ENCODE results near the gene CYP24A1.

Gene CYP24A1

DNA sequence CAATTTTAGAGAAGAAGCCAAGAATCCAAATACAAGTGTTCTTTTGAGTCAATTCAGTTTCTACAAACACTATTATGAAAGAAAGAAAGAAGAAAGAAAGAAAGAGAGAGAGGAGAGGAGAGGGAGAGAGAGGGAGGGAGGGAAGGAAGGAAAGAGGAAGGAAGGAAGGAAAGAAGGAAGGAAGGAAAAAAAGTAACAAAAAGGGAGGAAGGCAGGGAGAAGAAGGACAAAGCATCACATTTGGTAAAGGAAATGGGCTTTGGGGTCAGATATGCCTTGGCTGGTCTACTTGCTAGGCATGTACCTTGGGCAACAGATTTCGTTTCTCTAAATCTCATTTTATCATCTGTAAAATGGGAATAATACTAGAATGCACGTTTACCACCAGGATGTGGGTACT lies 54.0 kb downstream of the CYP24A1 start:
- H2BK15ac ChIP-seq (ENCODE audit: low read length), result no peak overlapping the region
- H2BK12ac ChIP-seq (ENCODE audit: low read length), result no peak overlapping the region
- no peaks in the 10 kb centered on the region for H3K36me3 ChIP-seq (replicated peaks in 1 of 2; ENCODE audit: control insufficient read depth in 2 of 2, insufficient read depth in 2 of 2, low read length in 2 of 2)
- H3K9me3 ChIP-seq (replicated peaks in 1 of 2; ENCODE audit: control insufficient read depth in 2 of 2, insufficient read depth in 1 of 2, low read depth in 1 of 2, low read length in 2 of 2), result no peaks in the 10 kb centered on the region
- H3K27me3 ChIP-seq (ENCODE audit: control insufficient read depth in 3 of 3, insufficient read depth in 3 of 3, low read depth in 1 of 3, low read length in 3 of 3), result peaks cover 0 to 10% (median 0%) of the 10 kb centered on the region in 3 experiments
- H3K4me1 ChIP-seq (ENCODE audit: control insufficient read depth in 2 of 2, insufficient read depth in 1 of 2, low read depth in 1 of 2, low read length in 2 of 2), result no peaks in the 10 kb centered on the region
- WGBS, 2 donors (ENCODE audit: extremely low coverage in 2 of 2, insufficient read length in 2 of 2, insufficient replicate concordance in 1 of 2), result no CpG with 5 or more reads among the region's 2 CpGs
- no peak overlapping the region for H2BK5ac ChIP-seq (ENCODE audit: low read length)
- no peak overlapping the region for H3K4me2 ChIP-seq (ENCODE audit: insufficient read depth, low read length, poor library complexity, severe bottlenecking)
- H3K27ac ChIP-seq (replicated peaks; ENCODE audit: low read length), result no peak overlapping the region
- no peak overlapping the region for H4K8ac ChIP-seq (ENCODE audit: low read depth, low read length)
- H3K18ac ChIP-seq (ENCODE audit: low read length), result no peak overlapping the region
- no peaks in the 10 kb centered on the region for H3K79me1 ChIP-seq (ENCODE audit: low read depth, low read length)
- no peak overlapping the region for H3K14ac ChIP-seq (ENCODE audit: low read length)
- H3K4ac ChIP-seq (ENCODE audit: low read length), result no peak overlapping the region
- H2BK120ac ChIP-seq (ENCODE audit: low read depth, low read length), result no peak overlapping the region
- no peak overlapping the region for H3K23ac ChIP-seq (ENCODE audit: low read depth, low read length, poor library complexity)
- no peak overlapping the region for H2AFZ ChIP-seq (ENCODE audit: low read length)
- no peak overlapping the region for H4K91ac ChIP-seq (ENCODE audit: low read depth, low read length, poor library complexity)
- DNase-seq (ENCODE audit: low spot score), result no peak
- H3K4me3 ChIP-seq (ENCODE audit: low read length in 2 of 2), result no peak overlapping the region
- no peak overlapping the region for H2AK5ac ChIP-seq (ENCODE audit: low read depth, low read length)
- H3K9ac ChIP-seq (ENCODE audit: low read depth, low read length, poor library complexity), result no peak overlapping the region

DNA sequence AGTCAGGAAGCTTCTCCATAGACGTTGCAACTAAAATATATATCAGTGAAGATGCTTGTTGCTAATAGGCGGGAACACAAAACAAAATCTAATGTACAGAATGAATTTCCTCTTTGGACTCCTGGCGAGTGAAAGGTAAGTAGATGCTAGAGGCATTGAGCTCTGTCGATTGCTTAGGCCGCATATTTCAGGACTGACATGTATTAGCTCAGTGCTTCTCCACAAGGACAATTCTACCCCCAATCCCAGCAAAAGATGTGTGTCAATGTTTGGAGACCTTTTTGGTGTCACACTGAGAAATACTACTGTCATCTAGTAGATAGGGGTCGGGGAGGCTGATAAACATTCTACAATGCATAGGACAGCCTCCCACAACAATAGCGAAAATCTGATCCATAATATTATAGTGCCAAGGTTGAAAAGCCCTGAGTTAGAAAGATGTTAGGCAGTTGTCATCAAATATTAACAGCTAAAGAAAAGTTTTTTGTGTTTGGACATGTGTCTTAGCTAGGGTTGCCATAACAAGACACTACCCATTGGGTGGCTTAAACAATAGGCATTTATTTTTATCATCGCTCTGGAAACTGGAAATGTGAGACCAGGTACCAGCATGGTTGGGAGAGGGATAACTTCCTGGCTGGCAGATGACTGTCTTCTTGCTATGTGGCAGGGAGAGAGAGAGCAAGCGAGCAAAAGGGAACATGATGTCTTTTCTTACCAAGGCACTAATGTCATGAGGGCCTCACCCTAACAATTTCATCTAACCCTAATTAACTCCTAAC lies 55.4 kb downstream of the CYP24A1 start:
- no peak overlapping the region for H3K4me3 ChIP-seq (ENCODE audit: low read length in 2 of 2)
- H2AK5ac ChIP-seq (ENCODE audit: low read depth, low read length), result no peak overlapping the region
- no peak overlapping the region for H3K14ac ChIP-seq (ENCODE audit: low read length)
- no peak overlapping the region for H2BK15ac ChIP-seq (ENCODE audit: low read length)
- no peak overlapping the region for H2BK120ac ChIP-seq (ENCODE audit: low read depth, low read length)
- no peak overlapping the region for H3K9ac ChIP-seq (ENCODE audit: low read depth, low read length, poor library complexity)
- H3K27me3 ChIP-seq (ENCODE audit: control insufficient read depth in 3 of 3, insufficient read depth in 3 of 3, low read depth in 1 of 3, low read length in 3 of 3), result peaks cover 0 to 12% (median 0%) of the 10 kb centered on the region in 3 experiments
- no peak overlapping the region for H3K23ac ChIP-seq (ENCODE audit: low read depth, low read length, poor library complexity)
- no peak overlapping the region for H4K91ac ChIP-seq (ENCODE audit: low read depth, low read length, poor library complexity)
- H3K79me1 ChIP-seq (ENCODE audit: low read depth, low read length), result no peaks in the 10 kb centered on the region
- H2BK12ac ChIP-seq (ENCODE audit: low read length), result no peak overlapping the region
- no peaks in the 10 kb centered on the region for H3K9me3 ChIP-seq (replicated peaks in 1 of 2; ENCODE audit: control insufficient read depth in 2 of 2, insufficient read depth in 1 of 2, low read depth in 1 of 2, low read length in 2 of 2)
- H4K8ac ChIP-seq (ENCODE audit: low read depth, low read length), result no peak overlapping the region
- no peak overlapping the region for H2BK5ac ChIP-seq (ENCODE audit: low read length)
- no peak overlapping the region for H3K18ac ChIP-seq (ENCODE audit: low read length)
- WGBS, 2 donors (ENCODE audit: extremely low coverage in 2 of 2, insufficient read length in 2 of 2, insufficient replicate concordance in 1 of 2), result no CpG with 5 or more reads among the region's 9 CpGs
- no peaks in the 10 kb centered on the region for H3K4me1 ChIP-seq (ENCODE audit: control insufficient read depth in 2 of 2, insufficient read depth in 1 of 2, low read depth in 1 of 2, low read length in 2 of 2)
- DNase-seq (ENCODE audit: low spot score), result no peak
- no peak overlapping the region for H3K27ac ChIP-seq (replicated peaks; ENCODE audit: low read length)
- H3K36me3 ChIP-seq (replicated peaks in 1 of 2; ENCODE audit: control insufficient read depth in 2 of 2, insufficient read depth in 2 of 2, low read length in 2 of 2), result no peaks in the 10 kb centered on the region
- no peak overlapping the region for H2AFZ ChIP-seq (ENCODE audit: low read length)
- H3K4me2 ChIP-seq (ENCODE audit: insufficient read depth, low read length, poor library complexity, severe bottlenecking), result no peak overlapping the region
- H3K4ac ChIP-seq (ENCODE audit: low read length), result no peak overlapping the region

DNA sequence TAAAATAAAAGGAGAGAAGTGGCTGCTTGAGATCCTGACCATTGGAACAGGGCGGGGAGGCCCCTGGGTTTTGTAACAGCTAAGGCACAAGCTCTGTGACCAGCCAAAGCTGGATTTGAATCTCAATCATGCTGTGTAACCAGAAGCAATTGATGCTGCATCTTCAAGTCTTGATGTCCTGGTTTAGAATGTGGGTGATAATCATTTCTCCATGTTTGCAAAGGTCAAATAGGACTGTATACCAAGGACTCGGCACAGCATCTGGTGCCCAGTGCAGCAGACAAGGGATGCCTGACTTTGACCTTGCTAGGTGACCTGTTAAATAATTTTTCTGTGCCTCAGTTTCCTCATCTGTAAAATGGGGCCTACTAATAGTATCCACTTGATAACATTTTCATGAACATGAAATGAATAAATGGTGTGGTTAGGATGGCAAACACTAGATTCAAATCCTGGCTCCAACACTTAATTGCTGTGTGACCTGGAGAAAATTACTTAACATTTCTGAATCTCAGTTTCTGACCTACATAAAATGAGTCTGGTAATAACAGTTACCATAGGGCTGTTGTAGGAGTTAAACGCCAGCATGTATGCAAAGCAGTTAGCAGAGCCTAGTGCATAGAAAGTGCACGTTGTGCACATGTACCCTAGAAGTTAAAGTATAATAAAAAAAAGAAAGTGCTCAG lies 57.1 kb downstream of the CYP24A1 start:
- no peak overlapping the region for H3K4me3 ChIP-seq (ENCODE audit: low read length in 2 of 2)
- no peak overlapping the region for H2AK5ac ChIP-seq (ENCODE audit: low read depth, low read length)
- no peak overlapping the region for H4K91ac ChIP-seq (ENCODE audit: low read depth, low read length, poor library complexity)
- no peak overlapping the region for H3K23ac ChIP-seq (ENCODE audit: low read depth, low read length, poor library complexity)
- no peak for DNase-seq (ENCODE audit: low spot score)
- no peak overlapping the region for H3K27ac ChIP-seq (replicated peaks; ENCODE audit: low read length)
- no peak overlapping the region for H2BK120ac ChIP-seq (ENCODE audit: low read depth, low read length)
- peaks cover 0 to 14% (median 0%) of the 10 kb centered on the region in 3 experiments for H3K27me3 ChIP-seq (ENCODE audit: control insufficient read depth in 3 of 3, insufficient read depth in 3 of 3, low read depth in 1 of 3, low read length in 3 of 3)
- no peak overlapping the region for H2BK15ac ChIP-seq (ENCODE audit: low read length)
- H3K9ac ChIP-seq (ENCODE audit: low read depth, low read length, poor library complexity), result no peak overlapping the region
- H3K9me3 ChIP-seq (replicated peaks in 1 of 2; ENCODE audit: control insufficient read depth in 2 of 2, insufficient read depth in 1 of 2, low read depth in 1 of 2, low read length in 2 of 2), result no peaks in the 10 kb centered on the region
- no peak overlapping the region for H4K8ac ChIP-seq (ENCODE audit: low read depth, low read length)
- no peak overlapping the region for H2BK5ac ChIP-seq (ENCODE audit: low read length)
- H3K79me1 ChIP-seq (ENCODE audit: low read depth, low read length), result no peaks in the 10 kb centered on the region
- no peaks in the 10 kb centered on the region for H3K4me1 ChIP-seq (ENCODE audit: control insufficient read depth in 2 of 2, insufficient read depth in 1 of 2, low read depth in 1 of 2, low read length in 2 of 2)
- H3K14ac ChIP-seq (ENCODE audit: low read length), result no peak overlapping the region
- no peak overlapping the region for H3K4me2 ChIP-seq (ENCODE audit: insufficient read depth, low read length, poor library complexity, severe bottlenecking)
- WGBS, 2 donors (ENCODE audit: extremely low coverage in 2 of 2, insufficient read length in 2 of 2, insufficient replicate concordance in 1 of 2), result no CpG with 5 or more reads among the region's 4 CpGs
- no peak overlapping the region for H3K18ac ChIP-seq (ENCODE audit: low read length)
- no peak overlapping the region for H2BK12ac ChIP-seq (ENCODE audit: low read length)
- H3K4ac ChIP-seq (ENCODE audit: low read length), result no peak overlapping the region
- no peak overlapping the region for H2AFZ ChIP-seq (ENCODE audit: low read length)
- no peaks in the 10 kb centered on the region for H3K36me3 ChIP-seq (replicated peaks in 1 of 2; ENCODE audit: control insufficient read depth in 2 of 2, insufficient read depth in 2 of 2, low read length in 2 of 2)

DNA sequence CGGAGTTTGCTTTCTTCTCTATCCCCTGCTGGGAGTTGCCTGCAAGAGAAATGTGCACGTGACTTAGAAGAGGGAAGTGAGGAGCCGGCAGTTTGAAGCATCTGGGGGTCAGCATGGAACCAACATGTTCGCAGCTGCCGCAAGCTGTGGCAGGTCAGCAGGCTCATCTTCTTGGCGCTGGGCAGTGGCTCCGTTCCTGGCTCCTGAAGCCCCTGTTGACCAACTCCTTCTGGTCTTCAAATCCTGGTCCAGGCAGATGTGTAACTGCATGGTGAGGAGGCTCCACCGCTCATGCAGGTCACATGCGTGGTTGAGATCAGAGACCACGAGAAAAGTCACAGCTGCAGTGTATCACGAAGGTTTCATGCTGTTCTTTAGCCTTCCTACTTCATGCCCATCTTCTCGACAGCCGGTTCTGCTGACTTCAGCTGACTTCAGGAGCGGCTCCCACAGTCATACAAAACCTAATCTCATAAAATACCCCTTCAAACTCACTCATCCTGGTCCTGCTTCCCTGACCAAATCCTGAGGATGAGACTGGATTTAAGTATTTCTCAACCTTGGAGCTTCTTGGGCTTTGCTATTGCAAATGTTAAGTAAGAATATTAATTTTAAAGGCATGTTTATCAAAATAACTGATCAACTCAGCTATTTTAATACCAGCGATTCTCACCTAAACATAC lies 58.5 kb downstream of the CYP24A1 start:
- Histone ChIP-seq H3K9me3 (replicated peaks in 1 of 2; ENCODE audit: control insufficient read depth in 2 of 2, insufficient read depth in 1 of 2, low read depth in 1 of 2, low read length in 2 of 2) (no peaks in the 10 kb centered on the region), H3K27ac (replicated peaks; ENCODE audit: low read length) (no peak overlapping the region), H2BK120ac (ENCODE audit: low read depth, low read length) (no peak overlapping the region), H2AK5ac (ENCODE audit: low read depth, low read length) (no peak overlapping the region), H3K4me1 (ENCODE audit: control insufficient read depth in 2 of 2, insufficient read depth in 1 of 2, low read depth in 1 of 2, low read length in 2 of 2) (no peaks in the 10 kb centered on the region), H3K9ac (ENCODE audit: low read depth, low read length, poor library complexity) (no peak overlapping the region), H2BK15ac (ENCODE audit: low read length) (no peak overlapping the region), H4K8ac (ENCODE audit: low read depth, low read length) (no peak overlapping the region), H3K36me3 (replicated peaks in 1 of 2; ENCODE audit: control insufficient read depth in 2 of 2, insufficient read depth in 2 of 2, low read length in 2 of 2) (no peaks in the 10 kb centered on the region), H3K79me1 (ENCODE audit: low read depth, low read length) (no peaks in the 10 kb centered on the region), H3K4me3 (ENCODE audit: low read length in 2 of 2) (no peak overlapping the region), H2BK5ac (ENCODE audit: low read length) (peak overlapping the region; percentile 2), H3K23ac (ENCODE audit: low read depth, low read length, poor library complexity) (no peak overlapping the region), H4K91ac (ENCODE audit: low read depth, low read length, poor library complexity) (no peak overlapping the region), H3K27me3 (ENCODE audit: control insufficient read depth in 3 of 3, insufficient read depth in 3 of 3, low read depth in 1 of 3, low read length in 3 of 3) (peaks cover 0 to 14% (median 0%) of the 10 kb centered on the region in 3 experiments), H2BK12ac (ENCODE audit: low read length) (no peak overlapping the region), H3K14ac (ENCODE audit: low read length) (no peak overlapping the region), H2AFZ (ENCODE audit: low read length) (no peak overlapping the region), H3K18ac (ENCODE audit: low read length) (no peak overlapping the region), H3K4ac (ENCODE audit: low read length) (no peak overlapping the region), H3K4me2 (ENCODE audit: insufficient read depth, low read length, poor library complexity, severe bottlenecking) (no peak overlapping the region)
- DNase-seq (ENCODE audit: low spot score), result no peak
- no CpG with 5 or more reads among the region's 15 CpGs for WGBS, 2 donors (ENCODE audit: extremely low coverage in 2 of 2, insufficient read length in 2 of 2, insufficient replicate concordance in 1 of 2)

Data from neuronal stem cell (in vitro differentiated cells).